ENCODE measurements around the gene ADAD2. TPM values are rescaled to one million over a fixed set of nuclear protein-coding genes. Genes with fewer than 3 reads are reported as not detected.
A peak's percentile ranks its signal among the peaks of the same experiment; 100 is the strongest.

ADAD2 gene
- total and polyA plus RNA-seq, 2 donors (not counting 1 experiment from before 2014, with no cell fraction given), result 0.06 TPM; not detected in 1

DNA sequence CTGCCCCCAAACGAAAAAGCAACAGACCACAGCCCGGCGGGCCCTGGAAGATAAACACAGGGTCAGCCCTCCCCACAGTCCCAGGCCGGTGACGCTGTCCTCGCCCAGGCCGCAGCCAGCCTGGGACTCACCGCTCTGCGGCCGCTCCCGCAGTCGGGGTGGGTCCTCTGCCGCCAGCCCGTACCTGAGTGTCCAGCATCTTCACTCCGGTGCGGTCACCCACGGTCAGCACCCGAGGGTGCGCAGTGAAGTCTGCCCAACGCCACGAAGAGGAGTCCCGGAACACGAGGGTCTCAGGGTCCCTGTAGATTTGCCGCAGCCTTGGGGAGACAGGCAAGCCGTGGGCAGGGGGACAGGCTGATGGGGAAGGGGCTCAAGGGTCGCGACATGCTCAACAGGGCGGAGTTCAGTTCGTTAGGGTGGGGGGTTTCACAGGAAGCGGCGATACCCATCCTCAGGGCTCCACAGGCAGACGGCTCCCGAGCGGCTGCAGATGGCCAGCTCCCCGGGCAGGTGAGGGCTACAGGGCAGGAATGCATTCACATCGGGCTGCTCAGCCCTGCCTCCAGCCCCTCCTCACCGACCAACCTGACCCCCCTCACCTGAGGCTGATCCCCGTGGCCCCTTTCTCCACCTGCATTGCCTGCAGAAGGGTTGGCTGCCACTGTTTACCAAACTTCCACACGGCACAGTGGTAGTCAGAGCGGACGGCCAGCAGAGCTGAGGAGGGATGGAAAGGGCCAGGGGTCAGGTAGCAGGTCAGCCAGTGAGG is 9.6 kb upstream of the ADAD2 start:
- no peak overlapping the region for H3K27ac Mint-ChIP-seq

GRCh38 chr16:84182104-84182503 is 8.9 kb upstream of the ADAD2 start:
- DNase-seq (no peak), ATAC-seq (ENCODE audit: low read depth) (no peak)
- ChIA-PET CTCF (no interaction called here), POLR2A (no interaction called here)
- H2AFZ ChIP-seq (ENCODE audit: insufficient read depth, low read depth, low read length, poor library complexity, severe bottlenecking), result no peak overlapping the region
- intact Hi-C loops (cut with micrococcal nuclease), result loop anchor here (10.0 kb wide), 1 partner anchor 323 kb away; the partner anchor contains the start of gene MEAK7
- H3K4me2 ChIP-seq (replicated peaks; ENCODE audit: low read depth, low read length, poor library complexity, severe bottlenecking), result no peak overlapping the region
- peaks cover 20% of the 10 kb centered on the region for H3K4me1 Mint-ChIP-seq
- no peaks in the 10 kb centered on the region for H3K9me3 ChIP-seq (ENCODE audit: control extremely low read depth in 1 of 3, control insufficient read depth in 2 of 3, insufficient read depth in 1 of 3, low read length in 2 of 3)
- peaks cover 8% of the 10 kb centered on the region for H4K20me1 ChIP-seq (ENCODE audit: control insufficient read depth, insufficient read depth, low read length, poor library complexity, severe bottlenecking)
- peaks cover 7 to 8% of the 10 kb centered on the region in 2 donors for H3K4me1 ChIP-seq (ENCODE audit: control insufficient read depth in 2 of 2, insufficient read depth in 2 of 2, low read length in 2 of 2)
- TF ChIP-seq, protein P1, sequence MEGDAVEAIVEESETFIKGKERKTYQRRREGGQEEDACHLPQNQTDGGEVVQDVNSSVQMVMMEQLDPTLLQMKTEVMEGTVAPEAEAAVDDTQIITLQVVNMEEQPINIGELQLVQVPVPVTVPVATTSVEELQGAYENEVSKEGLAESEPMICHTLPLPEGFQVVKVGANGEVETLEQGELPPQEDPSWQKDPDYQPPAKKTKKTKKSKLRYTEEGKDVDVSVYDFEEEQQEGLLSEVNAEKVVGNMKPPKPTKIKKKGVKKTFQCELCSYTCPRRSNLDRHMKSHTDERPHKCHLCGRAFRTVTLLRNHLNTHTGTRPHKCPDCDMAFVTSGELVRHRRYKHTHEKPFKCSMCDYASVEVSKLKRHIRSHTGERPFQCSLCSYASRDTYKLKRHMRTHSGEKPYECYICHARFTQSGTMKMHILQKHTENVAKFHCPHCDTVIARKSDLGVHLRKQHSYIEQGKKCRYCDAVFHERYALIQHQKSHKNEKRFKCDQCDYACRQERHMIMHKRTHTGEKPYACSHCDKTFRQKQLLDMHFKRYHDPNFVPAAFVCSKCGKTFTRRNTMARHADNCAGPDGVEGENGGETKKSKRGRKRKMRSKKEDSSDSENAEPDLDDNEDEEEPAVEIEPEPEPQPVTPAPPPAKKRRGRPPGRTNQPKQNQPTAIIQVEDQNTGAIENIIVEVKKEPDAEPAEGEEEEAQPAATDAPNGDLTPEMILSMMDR (IDR thresholded peaks at IDR 0.05), result no peak
- TF ChIP-seq EZH2 (IDR thresholded peaks at IDR 0.05; ENCODE audit: borderline replicate concordance, insufficient read depth, low read depth, low read length, poor library complexity, severe bottlenecking), result no peak
- no peak overlapping the region for H3K27ac Mint-ChIP-seq
- peaks cover 38% of the 10 kb centered on the region for H3K79me2 ChIP-seq (ENCODE audit: control insufficient read depth, insufficient read depth, low read length)
- H3K27me3 Mint-ChIP-seq, result no peaks in the 10 kb centered on the region
- no peak overlapping the region for H3K4me3 ChIP-seq (ENCODE audit: control extremely low read depth in 1 of 5, extremely low read depth in 1 of 5, insufficient read depth in 1 of 5, low read depth in 2 of 5, low read length in 4 of 5)
- no peak overlapping the region for H3K4me3 Mint-ChIP-seq
- no peaks in the 10 kb centered on the region for H3K27me3 ChIP-seq (replicated peaks in 1 of 4; ENCODE audit: control extremely low read depth in 1 of 4, control insufficient read depth in 3 of 4, insufficient read depth in 4 of 4, low read length in 3 of 4)
- over 99% methylated on average over 18 of the region's 18 CpGs for WGBS (ENCODE audit: insufficient coverage)
- H3K36me3 ChIP-seq (replicated peaks in 1 of 2; ENCODE audit: control extremely low read depth in 1 of 2, control insufficient read depth in 1 of 2, extremely low read depth in 1 of 2, insufficient read depth in 2 of 2, low read length in 1 of 2), result peaks cover 0 to 68% of the 10 kb centered on the region in 2 experiments
- H3K9me3 Mint-ChIP-seq (ENCODE audit: insufficient read depth), result no peaks in the 10 kb centered on the region
- no peak overlapping the region for H3K27ac ChIP-seq (ENCODE audit: low read length in 2 of 2)
- H3K9ac ChIP-seq (ENCODE audit: low read length), result no peak overlapping the region

More for the DNA sequence above, 9.6 kb upstream of the ADAD2 start:
- no peaks in the 10 kb centered on the region for H3K9me3 ChIP-seq (ENCODE audit: control extremely low read depth in 1 of 3, control insufficient read depth in 2 of 3, insufficient read depth in 1 of 3, low read length in 2 of 3)
- H3K27me3 Mint-ChIP-seq, result no peaks in the 10 kb centered on the region
- peaks cover 16% of the 10 kb centered on the region for H3K4me1 Mint-ChIP-seq
- peaks cover 6 to 7% of the 10 kb centered on the region in 2 donors for H3K4me1 ChIP-seq (ENCODE audit: control insufficient read depth in 2 of 2, insufficient read depth in 2 of 2, low read length in 2 of 2)
- no peak overlapping the region for H3K4me2 ChIP-seq (replicated peaks; ENCODE audit: low read depth, low read length, poor library complexity, severe bottlenecking)
- H4K20me1 ChIP-seq (ENCODE audit: control insufficient read depth, insufficient read depth, low read length, poor library complexity, severe bottlenecking), result peaks cover 8% of the 10 kb centered on the region
- H3K27me3 ChIP-seq (replicated peaks in 1 of 4; ENCODE audit: control extremely low read depth in 1 of 4, control insufficient read depth in 3 of 4, insufficient read depth in 4 of 4, low read length in 3 of 4), result no peaks in the 10 kb centered on the region
- ChIA-PET CTCF (no interaction called here), POLR2A (no interaction called here)
- TF ChIP-seq, protein P1 (IDR thresholded peaks at IDR 0.05), result no peak
- no peak for TF ChIP-seq EZH2 (IDR thresholded peaks at IDR 0.05; ENCODE audit: borderline replicate concordance, insufficient read depth, low read depth, low read length, poor library complexity, severe bottlenecking)
- intact Hi-C loops (cut with micrococcal nuclease), result loop anchor here (10.0 kb wide), 1 partner anchor 323 kb away; the partner anchor contains the start of gene MEAK7
- no peak overlapping the region for H3K4me3 Mint-ChIP-seq
- peaks cover 31% of the 10 kb centered on the region for H3K79me2 ChIP-seq (ENCODE audit: control insufficient read depth, insufficient read depth, low read length)
- H3K9ac ChIP-seq (ENCODE audit: low read length), result no peak overlapping the region
- no peak for ATAC-seq (ENCODE audit: low read depth)
- 95% methylated on average over 39 of the region's 41 CpGs for WGBS (ENCODE audit: insufficient coverage)
- no peak overlapping the region for H3K4me3 ChIP-seq (ENCODE audit: control extremely low read depth in 1 of 5, extremely low read depth in 1 of 5, insufficient read depth in 1 of 5, low read depth in 2 of 5, low read length in 4 of 5)
- no peak overlapping the region for H3K27ac ChIP-seq (ENCODE audit: low read length in 2 of 2)
- H3K36me3 ChIP-seq (replicated peaks in 1 of 2; ENCODE audit: control extremely low read depth in 1 of 2, control insufficient read depth in 1 of 2, extremely low read depth in 1 of 2, insufficient read depth in 2 of 2, low read length in 1 of 2), result peaks cover 0 to 68% of the 10 kb centered on the region in 2 experiments
- H2AFZ ChIP-seq (ENCODE audit: insufficient read depth, low read depth, low read length, poor library complexity, severe bottlenecking), result no peak overlapping the region
- no peaks in the 10 kb centered on the region for H3K9me3 Mint-ChIP-seq (ENCODE audit: insufficient read depth)
- peak; percentile 3 for DNase-seq
